GM12872 (cell line): ENCODE measurements around the gene C3orf18.

Source experiments
- CTCF ChIP-seq: IDR thresholded peaks from 3 replicates; pipeline ENCODE4 v1.5.1; 2011; ENCODE audit warnings: low read depth, mild to moderate bottlenecking, low read length, moderate library complexity; ENCODE audit not compliant: insufficient read depth

Gene C3orf18

GRCh38 chr3:50539356-50540286 lies 27.9 kb downstream of the C3orf18 start:
- TF ChIP-seq CTCF: no peak

GRCh38 chr3:50537421-50538129 lies 30.0 kb downstream of the C3orf18 start:
- TF ChIP-seq CTCF: no peak

GRCh38 chr3:50536471-50537180 lies 30.9 kb downstream of the C3orf18 start:
- TF ChIP-seq CTCF: no peak

- no peak for TF ChIP-seq CTCF
These were observed 32.7 kb downstream of the C3orf18 start for GRCh38 chr3:50534681-50535330.

GRCh38 chr3:50533807-50534461 lies 33.6 kb downstream of the C3orf18 start:
- no peak for TF ChIP-seq CTCF

- TF ChIP-seq CTCF: no peak
These were observed 34.2 kb downstream of the C3orf18 start for GRCh38 chr3:50533316-50533715.
